GM21447 (cell line): Measurements from ENCODE around the gene UNC5A.

Experiments
- ATAC-seq: cut with Tn5 transposase; IDR thresholded peaks from one replicate; pipeline ENCODE4 v1.9.1; 2021; ENCODE audit not compliant: unreplicated experiment

Gene UNC5A

DNA sequence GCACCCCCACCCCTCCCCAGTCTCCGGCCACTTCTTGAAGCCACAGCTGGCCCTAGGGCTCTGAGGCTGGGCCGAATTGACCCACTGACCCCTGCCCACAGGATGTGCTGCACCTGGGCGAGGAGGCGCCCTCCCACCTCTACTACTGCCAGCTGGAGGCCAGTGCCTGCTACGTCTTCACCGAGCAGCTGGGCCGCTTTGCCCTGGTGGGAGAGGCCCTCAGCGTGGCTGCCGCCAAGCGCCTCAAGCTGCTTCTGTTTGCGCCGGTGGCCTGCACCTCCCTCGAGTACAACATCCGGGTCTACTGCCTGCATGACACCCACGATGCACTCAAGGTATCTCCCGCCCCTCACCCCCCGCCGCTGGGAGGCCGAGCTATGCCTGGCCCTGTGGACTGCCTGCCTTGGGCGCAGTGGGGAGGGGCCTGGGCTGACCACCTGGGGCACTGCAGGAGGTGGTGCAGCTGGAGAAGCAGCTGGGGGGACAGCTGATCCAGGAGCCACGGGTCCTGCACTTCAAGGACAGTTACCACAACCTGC lies 67.5 kb downstream of the UNC5A start:
- ATAC-seq = no peak

DNA sequence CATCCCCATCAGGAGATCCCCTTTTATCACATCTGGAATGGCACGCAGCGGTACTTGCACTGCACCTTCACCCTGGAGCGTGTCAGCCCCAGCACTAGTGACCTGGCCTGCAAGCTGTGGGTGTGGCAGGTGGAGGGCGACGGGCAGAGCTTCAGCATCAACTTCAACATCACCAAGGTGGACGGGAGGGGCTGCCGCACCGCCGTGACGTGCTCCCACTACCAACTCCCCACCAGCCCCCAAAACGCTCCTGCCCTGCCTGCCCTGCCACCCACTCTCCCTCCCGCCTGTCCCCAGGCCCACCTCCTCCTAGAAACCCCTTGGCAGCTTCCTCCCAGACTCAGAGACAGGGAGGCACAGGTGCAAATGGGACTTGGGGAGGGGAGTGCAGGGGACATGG lies 68.1 kb downstream of the UNC5A start:
- ATAC-seq = no peak

DNA sequence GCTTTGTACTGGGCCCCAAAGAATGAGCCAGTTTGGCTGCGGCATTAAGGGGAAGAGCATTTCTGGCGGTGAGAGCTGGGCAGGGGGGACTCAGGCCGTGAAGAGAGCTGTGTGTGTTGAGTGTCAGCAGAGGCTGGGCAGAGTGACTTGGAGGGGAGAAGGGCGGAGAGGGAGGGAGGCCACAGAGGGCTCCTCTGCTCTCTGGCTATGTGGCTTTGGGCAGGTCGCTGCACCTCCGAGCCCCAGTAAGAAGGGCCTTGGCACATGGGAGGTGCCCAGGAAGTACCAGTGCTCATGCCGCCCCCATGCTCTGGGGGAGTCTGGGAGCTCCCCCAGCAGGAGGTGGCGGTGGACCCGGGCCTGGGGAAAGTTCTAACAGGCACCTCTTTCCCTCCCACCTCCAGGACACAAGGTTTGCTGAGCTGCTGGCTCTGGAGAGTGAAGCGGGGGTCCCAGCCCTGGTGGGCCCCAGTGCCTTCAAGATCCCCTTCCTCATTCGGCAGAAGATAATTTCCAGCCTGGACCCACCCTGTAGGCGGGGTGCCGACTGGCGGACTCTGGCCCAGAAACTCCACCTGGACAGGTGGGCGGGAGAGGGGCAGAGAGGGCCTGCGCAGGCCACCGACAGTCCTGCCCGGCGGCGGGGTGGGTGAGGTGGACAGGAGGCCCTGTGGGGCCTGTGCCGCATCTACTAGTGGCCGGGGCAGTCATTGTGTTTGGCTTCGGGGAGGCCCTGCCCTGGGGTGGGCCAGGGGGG lies 68.7 kb downstream of the UNC5A start:
- ATAC-seq = no peak

DNA sequence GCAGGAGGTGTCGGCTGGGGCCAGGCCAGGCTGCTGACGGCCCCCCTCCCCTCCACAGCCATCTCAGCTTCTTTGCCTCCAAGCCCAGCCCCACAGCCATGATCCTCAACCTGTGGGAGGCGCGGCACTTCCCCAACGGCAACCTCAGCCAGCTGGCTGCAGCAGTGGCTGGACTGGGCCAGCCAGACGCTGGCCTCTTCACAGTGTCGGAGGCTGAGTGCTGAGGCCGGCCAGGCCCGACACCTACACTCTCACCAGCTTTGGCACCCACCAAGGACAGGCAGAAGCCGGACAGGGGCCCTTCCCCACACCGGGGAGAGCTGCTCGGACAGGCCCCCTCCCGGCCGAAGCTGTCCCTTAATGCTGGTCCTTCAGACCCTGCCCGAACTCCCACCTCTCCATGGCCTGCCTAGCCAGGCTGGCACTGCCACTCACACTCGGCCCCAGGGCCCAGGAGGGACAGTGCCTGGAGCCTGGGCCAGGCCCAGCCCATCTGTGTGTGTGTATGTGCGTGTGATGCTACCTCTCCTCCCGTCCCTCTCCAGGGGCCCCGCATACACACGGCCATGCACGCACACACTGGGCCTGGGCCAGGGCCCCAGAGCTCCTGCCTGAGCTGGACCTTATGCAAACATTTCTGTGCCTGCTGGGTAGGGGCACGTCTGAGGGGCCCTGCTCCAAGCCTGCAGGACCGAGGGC lies 69.5 kb downstream of the UNC5A start:
- ATAC-seq = no peak

DNA sequence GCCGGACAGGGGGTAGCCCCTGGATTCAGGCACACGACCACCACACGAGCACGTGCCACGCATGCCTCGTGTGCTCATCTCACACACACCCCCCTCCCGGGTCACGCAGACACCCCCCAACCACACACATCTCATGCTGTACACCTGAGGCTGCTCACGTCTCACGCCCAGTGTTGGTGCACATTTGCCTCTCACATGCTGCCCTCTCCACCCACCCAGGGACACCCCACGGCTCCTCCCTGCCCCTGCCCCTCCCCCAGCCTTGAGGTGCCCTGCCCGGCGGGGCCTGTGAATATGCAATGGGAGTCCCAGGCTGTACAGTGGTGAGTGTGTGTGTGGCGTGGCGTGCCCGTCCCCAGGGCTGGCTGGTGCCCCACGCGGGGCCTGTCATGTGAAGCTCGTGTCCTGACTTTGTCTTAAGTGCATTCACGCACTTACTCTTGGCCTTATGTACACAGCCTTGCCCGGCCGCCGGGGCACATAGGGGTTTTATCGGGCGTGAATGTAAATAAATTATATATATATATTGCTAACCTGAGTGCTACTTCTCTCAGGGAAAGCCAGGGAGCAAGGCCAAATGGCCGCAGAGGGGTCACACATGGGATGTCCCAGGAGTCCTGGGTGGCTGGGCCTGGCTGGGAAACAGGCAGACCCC lies 70.1 kb downstream of the UNC5A start:
- ATAC-seq = no peak

DNA sequence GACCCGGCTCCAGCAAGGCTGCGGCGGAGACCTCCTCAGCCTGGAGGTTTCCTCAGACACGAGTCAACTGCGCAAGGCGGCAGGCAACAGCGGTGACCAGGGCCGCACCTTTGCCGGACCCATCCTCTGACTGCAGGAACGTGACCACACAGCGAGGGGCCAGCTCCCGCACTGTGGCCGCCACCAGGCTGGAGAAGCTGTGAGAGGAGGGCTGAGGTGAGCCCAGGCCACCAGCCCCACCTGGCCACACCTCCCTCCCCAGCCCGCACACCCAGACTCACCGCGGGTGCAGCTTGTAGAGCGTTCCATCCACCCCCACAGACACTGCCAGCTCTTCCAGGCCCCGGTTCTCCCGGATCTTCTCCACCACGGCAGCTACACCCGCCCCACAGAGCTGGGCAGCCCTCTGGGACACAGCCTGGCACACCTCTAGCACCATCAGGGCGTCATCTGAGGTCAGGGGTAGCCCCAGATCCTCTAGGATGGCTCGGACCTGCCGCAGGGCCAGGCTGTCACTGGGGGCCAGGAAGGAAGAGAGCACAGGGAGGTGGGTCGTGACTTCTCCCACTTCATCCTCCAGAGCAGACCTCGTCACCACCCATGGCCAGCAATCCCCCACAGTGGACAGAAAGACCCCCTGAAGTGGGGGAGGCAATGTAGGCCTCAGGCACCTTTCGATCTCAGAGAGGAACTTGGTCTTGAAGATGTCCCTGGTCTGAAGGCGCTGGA lies 70.8 kb downstream of the UNC5A start:
- no peak for ATAC-seq

DNA sequence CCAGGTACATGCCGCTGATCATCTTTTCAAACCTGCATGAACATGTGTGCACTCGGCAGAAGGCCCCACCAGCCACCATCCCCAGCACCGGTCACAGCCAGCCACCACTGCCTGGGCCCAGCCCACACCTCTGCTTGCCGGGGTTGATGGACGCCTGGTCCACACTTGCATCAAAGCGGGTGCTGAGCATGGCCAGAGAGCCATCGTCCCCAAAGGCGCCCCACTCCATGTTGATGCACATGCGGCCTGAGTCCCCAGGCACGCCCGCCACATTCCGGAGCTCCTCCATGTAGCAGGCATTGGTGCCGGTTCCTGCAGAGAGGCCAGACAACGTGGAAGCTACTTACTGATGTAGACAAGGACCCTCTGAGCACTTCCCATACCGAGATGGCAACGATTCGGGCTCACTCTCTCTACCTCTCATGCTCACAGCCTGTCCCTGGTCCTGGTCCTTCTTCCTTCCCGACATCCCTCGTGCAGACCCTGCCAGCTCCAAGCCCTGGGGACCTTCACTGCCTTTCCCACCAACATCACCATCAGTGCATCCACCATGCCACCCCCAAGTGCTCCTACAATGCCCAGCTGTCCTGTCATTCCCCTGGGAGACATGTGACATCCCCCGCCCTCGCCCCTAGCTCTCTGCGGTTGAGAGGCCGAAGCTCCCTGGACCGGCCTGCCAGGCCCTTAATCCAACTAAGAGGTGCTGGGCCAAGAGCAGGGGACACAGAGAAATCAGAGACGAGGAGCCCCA lies 71.6 kb downstream of the UNC5A start:
- ATAC-seq = no peak

DNA sequence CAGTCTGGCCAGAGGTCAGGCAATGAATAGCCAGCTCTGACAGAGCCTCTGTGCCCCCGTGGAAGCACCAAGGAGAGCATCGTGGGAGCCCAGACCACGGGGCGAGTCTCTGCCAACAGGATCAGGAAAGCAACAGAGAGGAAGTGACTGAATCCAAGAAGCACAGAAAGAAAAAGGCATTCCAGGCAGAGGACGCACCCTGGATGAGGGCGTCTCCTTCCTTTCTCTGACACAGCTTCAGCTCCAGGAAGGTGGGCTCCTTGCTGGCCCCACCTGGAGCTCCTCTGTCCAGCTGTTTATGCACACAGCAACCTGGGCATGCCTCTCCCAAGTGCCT lies 72.2 kb downstream of the UNC5A start:
- ATAC-seq = no peak

DNA sequence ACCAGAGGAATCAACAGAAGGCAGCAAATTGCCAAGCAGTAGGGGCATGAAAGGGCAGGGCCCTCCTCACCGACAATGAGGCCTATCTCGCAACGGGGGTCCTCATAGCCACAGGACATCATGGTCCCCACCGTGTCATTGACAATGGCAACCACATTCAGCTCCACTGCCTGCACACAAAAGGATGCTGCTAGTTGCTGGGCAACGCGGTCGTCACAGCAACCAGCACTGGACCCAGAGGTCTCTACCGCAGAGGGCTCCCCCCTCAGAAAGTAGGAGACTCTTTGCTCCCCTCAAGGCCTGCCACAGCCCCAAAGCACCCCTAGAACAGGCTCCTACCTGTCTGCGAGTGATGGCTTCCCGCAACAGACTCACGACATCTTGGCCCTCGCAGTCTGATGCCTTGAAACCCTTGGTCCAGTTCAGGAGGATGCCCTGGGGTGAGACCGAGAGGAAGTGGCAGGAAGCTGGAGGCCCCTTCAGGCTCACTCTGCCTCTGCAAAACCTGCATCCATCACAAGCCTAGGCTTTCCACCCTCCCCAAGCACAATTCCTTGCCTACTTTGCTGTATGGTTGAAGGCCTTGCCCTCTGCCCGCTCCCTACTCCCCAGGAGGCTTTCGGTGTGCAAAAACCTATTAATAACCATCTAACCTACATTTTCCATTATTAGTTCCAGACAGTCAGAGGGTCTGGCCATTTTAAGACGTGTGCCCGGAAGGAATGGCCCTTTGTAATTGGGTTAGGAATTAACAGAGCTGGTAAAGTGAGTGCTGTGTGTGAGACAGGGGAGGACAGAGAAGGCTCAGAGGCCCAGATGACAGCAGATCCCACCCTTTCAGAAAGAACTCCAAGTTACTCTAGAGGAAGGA lies 73.6 kb downstream of the UNC5A start:
- ATAC-seq = no peak

DNA sequence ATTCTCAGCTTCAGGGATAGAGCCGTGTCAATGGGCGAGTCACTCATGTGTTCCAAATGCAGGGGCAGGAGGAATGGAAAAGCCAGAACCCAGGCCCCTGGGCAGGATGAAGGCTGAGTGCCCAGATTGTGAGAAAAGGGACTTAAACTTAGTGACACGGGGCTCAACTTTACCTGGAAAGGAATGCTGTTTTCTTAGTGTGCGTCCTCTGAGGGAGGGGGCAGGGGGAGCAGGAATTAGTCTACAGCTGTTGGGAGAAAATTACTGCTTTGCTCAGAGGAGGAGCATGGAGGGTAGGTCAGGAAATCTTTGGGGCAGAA lies 74.2 kb downstream of the UNC5A start:
- ATAC-seq = no peak

DNA sequence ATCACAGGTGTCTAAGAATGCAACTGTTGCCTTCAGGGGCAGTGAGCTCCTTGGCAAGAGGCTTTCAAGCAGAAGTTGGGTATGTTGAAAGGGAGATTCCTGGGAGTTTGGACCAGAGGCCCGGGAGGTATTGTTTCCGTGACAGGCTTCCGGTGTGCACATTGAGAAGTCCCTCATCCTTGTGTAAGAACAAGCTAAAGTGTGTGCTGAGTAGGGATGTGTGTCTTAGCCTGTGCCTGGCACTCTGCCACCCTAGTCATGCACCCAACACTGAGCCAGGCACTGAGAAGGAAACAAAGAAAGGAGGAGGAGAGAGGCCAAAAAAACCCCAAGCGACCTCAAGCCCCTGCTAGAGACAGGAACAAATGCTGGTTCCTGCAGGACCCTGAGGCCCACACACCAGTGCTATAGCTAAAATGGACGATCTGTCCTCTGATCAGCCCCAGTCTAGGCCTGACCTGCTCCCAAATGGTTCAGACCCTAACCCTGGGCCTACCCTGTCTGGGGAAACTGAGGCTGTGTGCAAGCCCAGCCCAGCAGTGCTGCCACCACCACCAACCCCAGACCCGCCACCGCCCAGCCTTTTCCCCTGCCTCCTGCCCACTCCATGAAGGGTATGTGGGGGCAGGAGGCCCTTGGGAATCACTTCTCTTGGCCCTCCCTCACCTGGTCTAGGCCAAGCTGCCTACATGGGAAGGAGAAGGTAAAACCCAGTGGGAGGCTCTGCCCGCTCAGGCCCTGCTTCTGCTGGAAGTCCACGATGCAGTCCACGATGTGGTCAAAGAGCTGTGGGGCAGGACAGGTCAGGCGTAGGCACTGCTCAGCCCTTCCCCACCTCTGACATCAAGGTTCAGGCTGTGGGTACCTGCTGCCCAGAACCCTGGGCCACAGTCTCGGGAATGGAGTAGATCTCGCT lies 76.2 kb downstream of the UNC5A start:
- ATAC-seq = no peak

DNA sequence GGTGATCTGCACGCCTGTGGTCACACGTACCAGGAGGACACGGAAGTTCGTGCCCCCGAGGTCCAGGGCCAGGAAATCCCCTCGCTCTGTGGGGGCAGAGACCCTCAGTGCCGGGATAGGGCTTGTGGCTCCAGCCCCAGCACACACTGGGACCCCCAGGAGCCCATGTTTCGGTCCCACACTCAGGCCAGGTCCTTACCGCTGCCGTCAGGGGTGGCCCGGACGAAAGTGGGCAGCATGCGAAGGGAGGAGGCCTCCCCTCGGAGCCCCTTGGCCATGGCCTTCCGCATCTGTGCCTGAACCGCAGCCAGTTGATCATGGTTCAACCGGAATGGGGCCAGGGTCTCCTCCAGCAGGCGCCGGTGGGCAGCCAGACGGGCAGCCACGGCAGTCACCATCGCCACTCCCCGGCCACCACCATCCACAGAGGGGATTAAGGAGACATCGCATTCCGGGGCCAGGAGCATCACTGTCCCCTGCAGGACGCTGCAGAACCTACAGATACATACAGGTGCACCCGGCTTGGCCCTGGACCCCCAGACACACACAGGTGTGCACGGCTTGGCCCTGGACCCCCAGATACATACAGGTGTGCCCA lies 77.0 kb downstream of the UNC5A start:
- ATAC-seq = no peak

DNA sequence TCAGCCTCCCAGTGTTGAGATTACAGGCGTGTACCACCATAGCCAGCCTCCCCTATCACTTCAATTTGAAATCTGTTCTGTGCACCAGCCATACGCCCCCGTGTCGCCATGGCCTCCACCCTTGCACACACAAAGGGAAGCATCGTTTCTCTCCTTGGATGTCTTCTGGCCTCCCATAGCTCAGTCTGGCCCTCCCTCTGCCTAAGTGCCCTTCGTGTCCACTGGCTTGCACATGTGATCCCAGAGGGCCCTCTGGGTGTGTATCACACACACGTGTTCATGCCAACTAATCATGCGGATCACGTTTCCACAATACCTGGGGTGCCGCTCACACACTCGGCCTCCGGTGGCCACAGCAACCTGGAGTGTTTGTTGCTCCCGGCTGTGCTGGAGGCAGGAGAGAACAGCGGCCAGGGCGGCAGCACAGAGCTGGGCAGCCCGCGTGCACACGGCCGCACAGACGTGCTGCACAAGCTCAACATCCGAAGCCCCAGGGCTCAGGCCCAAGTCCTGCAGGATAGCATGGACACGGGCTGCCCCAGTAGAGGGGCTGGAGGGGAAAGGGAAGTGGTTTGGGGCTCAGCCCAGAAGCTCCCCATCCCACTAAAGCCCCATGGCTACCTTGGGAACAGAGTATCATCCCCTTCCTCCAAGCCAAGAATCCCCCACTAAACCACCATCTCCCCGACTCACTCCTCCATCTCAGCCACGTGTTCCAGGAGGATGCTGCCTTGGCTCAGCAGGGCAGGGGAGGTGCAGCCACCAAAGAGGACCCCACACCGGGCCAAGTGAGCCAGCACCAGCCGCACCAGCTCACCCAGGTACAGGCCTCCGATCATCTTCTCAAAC lies 77.9 kb downstream of the UNC5A start:
- ATAC-seq = no peak

DNA sequence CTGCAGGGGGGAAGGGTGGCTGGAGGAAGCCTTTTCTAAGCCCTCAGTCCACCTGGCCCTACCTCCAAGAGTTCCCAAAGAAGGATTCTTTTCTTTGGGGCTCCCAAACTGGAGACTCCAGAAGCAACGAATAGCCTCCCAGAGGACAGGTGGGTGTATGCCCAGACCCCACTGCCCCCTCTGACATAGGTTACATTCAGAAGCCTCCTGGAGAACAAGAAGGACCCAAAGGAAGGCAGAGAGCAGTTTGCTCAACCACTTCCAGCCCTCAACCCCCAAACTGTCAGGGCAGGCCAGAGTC lies 78.5 kb downstream of the UNC5A start:
- no peak for ATAC-seq

DNA sequence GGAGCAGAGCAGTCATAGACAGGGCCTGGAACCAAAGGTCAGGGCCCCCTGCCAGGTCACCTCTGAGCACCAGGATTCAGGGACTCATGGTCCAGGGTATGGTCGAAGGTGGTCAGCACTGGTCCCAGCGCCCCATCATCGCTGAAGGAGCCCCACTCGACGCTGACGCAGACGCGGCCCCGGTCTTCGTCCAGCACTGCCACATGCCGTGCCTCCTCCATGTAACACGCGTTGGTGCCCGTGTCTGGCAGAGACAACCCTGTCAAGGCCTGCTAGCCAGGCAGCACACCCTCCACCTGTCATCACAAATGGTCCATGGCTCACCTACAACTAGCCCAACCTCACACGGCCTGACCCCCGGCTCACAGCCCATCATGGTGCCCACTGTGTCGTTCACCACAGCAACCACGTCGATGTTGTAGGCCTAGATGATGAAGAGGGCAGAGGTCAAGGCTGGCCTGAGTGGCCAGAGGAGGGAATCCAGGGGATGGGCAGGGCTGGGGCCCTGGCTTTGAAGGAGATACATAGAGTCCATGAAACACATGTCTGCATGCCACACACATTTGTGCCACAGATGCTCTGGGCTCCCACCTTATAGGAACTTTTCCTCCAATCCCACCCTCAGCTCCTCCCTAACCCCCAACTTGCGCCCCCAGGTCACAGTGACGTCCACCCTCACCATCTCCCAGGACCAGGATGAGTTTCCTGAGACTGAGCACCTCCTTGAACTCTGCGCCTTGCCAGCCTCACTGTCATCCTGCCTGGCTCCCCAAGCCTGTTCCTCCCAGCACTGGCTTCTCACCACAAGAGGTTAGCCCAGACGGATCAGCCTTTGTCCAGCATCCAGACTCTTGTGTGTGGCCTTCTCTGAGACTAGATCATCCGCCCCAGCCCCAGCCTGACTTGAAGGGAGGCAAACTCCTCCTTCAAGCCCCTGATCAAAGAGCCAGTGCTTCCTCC lies 79.2 kb downstream of the UNC5A start:
- no peak for ATAC-seq

DNA sequence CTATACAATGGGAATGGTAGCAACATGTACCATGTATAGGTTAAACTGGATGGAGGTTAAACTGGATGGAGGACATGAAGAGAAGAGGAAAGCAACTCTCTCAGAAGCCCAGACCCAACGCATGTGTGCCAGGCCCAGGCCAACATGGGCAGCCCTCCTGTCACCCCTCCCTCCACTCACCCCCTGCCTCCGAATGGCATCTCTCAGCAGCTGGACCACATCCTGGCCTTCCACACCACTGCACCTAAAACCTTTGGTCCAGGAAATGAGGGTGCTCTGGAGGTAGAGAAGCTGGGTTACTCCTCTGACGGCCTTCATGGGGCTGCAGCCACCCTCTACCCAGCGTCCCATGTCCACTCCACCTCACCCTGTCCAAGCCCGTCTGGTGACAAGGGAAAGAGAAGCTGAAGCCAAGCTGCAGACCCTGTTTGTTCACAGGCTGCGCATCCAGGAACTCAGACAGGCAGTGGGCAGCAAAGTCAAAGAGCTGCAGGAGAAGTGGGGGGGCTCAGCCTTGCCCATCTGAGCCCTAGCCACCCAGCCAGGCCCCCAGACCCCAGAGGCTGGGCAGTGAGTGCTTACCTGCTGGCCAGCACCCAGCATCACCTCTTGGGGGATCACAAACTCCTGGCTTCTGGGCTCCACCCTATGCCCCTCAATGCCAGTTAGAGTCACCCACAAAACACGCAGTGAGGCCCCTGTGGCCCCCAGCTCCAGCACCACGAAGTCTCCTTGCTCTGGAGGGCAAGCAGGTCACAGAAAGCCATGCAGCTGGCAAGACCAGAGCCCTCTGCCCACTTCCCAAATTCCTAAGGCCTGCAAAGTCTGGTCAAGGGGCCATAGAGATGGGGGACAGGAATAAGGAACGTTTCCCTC lies 80.3 kb downstream of the UNC5A start:
- ATAC-seq = no peak
